Mononuclear cell (primary cell): ENCODE data around the gene CCDC185. TPM values are rescaled to one million over a fixed set of nuclear protein-coding genes. Genes with fewer than 3 reads are reported as not detected.

Experiments used
- H3K27me3 ChIP-seq: 2 replicates; pipeline ENCODE4 v1.6.0; 2011; ENCODE audit warnings: low read length, control low read depth; ENCODE audit not compliant: insufficient read depth
- H3K4me1 ChIP-seq: 2 replicates; pipeline ENCODE4 v1.5.1; 2011; ENCODE audit warnings: mild to moderate bottlenecking, low read length, control low read depth; ENCODE audit not compliant: insufficient read depth
- H3K4me3 ChIP-seq: 2 replicates; pipeline ENCODE4 v1.5.1; 2011; ENCODE audit warnings: mild to moderate bottlenecking, low read length, moderate library complexity
- H3K9me3 ChIP-seq: 2 replicates; pipeline ENCODE4 v1.5.1; 2011; ENCODE audit warnings: low read depth, mild to moderate bottlenecking, control low read depth, low read length
- total RNA-seq: library from RNA; depleted of rRNA; stranded (reverse); fragments of >200 nt; gene quantifications from one replicate; pipeline ENCODE4 v1.2.3, GENCODE V29; 2012

CCDC185 gene
- total RNA-seq, 1 donor, result not detected

- peaks cover 5% of the 10 kb centered on the region for H3K27me3 ChIP-seq
- H3K9me3 ChIP-seq, result no peaks in the 10 kb centered on the region
- no peaks in the 10 kb centered on the region for H3K4me1 ChIP-seq
- no peak overlapping the region for H3K4me3 ChIP-seq
These were observed 18.1 kb downstream of the CCDC185 start for GRCh38 chr1:223411309-223411708.

GRCh38 chr1:223411710-223412109 lies 18.5 kb downstream of the CCDC185 start:
- H3K4me3 ChIP-seq, result no peak overlapping the region
- peaks cover 5% of the 10 kb centered on the region for H3K27me3 ChIP-seq
- no peaks in the 10 kb centered on the region for H3K4me1 ChIP-seq
- H3K9me3 ChIP-seq, result no peaks in the 10 kb centered on the region

- Histone ChIP-seq H3K27me3 (peaks cover 5% of the 10 kb centered on the region), H3K4me1 (no peaks in the 10 kb centered on the region), H3K4me3 (no peak overlapping the region), H3K9me3 (no peaks in the 10 kb centered on the region)
These were observed 20.0 kb downstream of the CCDC185 start for GRCh38 chr1:223413216-223413615.

GRCh38 chr1:223417444-223417843 lies 24.2 kb downstream of the CCDC185 start:
- H3K4me3 ChIP-seq, result no peak overlapping the region
- no peaks in the 10 kb centered on the region for H3K9me3 ChIP-seq
- peaks cover 5% of the 10 kb centered on the region for H3K27me3 ChIP-seq
- no peaks in the 10 kb centered on the region for H3K4me1 ChIP-seq

- no peaks in the 10 kb centered on the region for H3K9me3 ChIP-seq
- no peaks in the 10 kb centered on the region for H3K4me1 ChIP-seq
- peaks cover 5% of the 10 kb centered on the region for H3K27me3 ChIP-seq
- H3K4me3 ChIP-seq, result no peak overlapping the region
These were observed 24.9 kb downstream of the CCDC185 start for GRCh38 chr1:223417903-223418663.

- H3K27me3 ChIP-seq, result peaks cover 1% of the 10 kb centered on the region
- H3K4me3 ChIP-seq, result no peak overlapping the region
- H3K4me1 ChIP-seq, result no peaks in the 10 kb centered on the region
- H3K9me3 ChIP-seq, result no peaks in the 10 kb centered on the region
These were observed 25.9 kb downstream of the CCDC185 start for GRCh38 chr1:223419115-223419514.

GRCh38 chr1:223419561-223419960 lies 26.3 kb downstream of the CCDC185 start:
- Histone ChIP-seq H3K9me3 (no peaks in the 10 kb centered on the region), H3K4me1 (no peaks in the 10 kb centered on the region), H3K4me3 (no peak overlapping the region), H3K27me3 (no peaks in the 10 kb centered on the region)

GRCh38 chr1:223421025-223421424 lies 27.8 kb downstream of the CCDC185 start:
- no peaks in the 10 kb centered on the region for H3K4me1 ChIP-seq
- no peak overlapping the region for H3K4me3 ChIP-seq
- no peaks in the 10 kb centered on the region for H3K27me3 ChIP-seq
- H3K9me3 ChIP-seq, result no peaks in the 10 kb centered on the region

- H3K4me3 ChIP-seq, result no peak overlapping the region
- no peaks in the 10 kb centered on the region for H3K27me3 ChIP-seq
- no peaks in the 10 kb centered on the region for H3K9me3 ChIP-seq
- no peaks in the 10 kb centered on the region for H3K4me1 ChIP-seq
These were observed 28.5 kb downstream of the CCDC185 start for GRCh38 chr1:223421676-223422075.

GRCh38 chr1:223422911-223423310 lies 29.7 kb downstream of the CCDC185 start:
- H3K9me3 ChIP-seq, result no peaks in the 10 kb centered on the region
- H3K4me3 ChIP-seq, result no peak overlapping the region
- no peaks in the 10 kb centered on the region for H3K4me1 ChIP-seq

GRCh38 chr1:223423641-223424233 lies 30.5 kb downstream of the CCDC185 start:
- H3K4me3 ChIP-seq, result no peak overlapping the region

More at GRCh38 chr1:223422911-223423310, 29.7 kb downstream of the CCDC185 start:
- no peaks in the 10 kb centered on the region for H3K27me3 ChIP-seq

GRCh38 chr1:223425550-223425949 lies 32.3 kb downstream of the CCDC185 start:
- Histone ChIP-seq H3K9me3 (no peaks in the 10 kb centered on the region), H3K27me3 (no peaks in the 10 kb centered on the region), H3K4me1 (no peaks in the 10 kb centered on the region), H3K4me3 (no peak overlapping the region)

More at GRCh38 chr1:223423641-223424233, 30.5 kb downstream of the CCDC185 start:
- H3K27me3 ChIP-seq, result no peaks in the 10 kb centered on the region
- no peaks in the 10 kb centered on the region for H3K9me3 ChIP-seq
- no peaks in the 10 kb centered on the region for H3K4me1 ChIP-seq

- H3K4me3 ChIP-seq, result no peak overlapping the region
- H3K4me1 ChIP-seq, result no peaks in the 10 kb centered on the region
- H3K27me3 ChIP-seq, result no peaks in the 10 kb centered on the region
- no peaks in the 10 kb centered on the region for H3K9me3 ChIP-seq
These were observed 33.7 kb downstream of the CCDC185 start for GRCh38 chr1:223426936-223427335.

GRCh38 chr1:223429313-223429731 lies 36.1 kb downstream of the CCDC185 start:
- Histone ChIP-seq H3K4me3 (no peak overlapping the region), H3K9me3 (no peaks in the 10 kb centered on the region), H3K4me1 (no peaks in the 10 kb centered on the region), H3K27me3 (no peaks in the 10 kb centered on the region)

- Histone ChIP-seq H3K27me3 (no peaks in the 10 kb centered on the region), H3K4me1 (no peaks in the 10 kb centered on the region), H3K9me3 (no peaks in the 10 kb centered on the region), H3K4me3 (no peak overlapping the region)
These were observed 36.6 kb downstream of the CCDC185 start for GRCh38 chr1:223429821-223430220.

GRCh38 chr1:223430236-223430635 lies 37.0 kb downstream of the CCDC185 start:
- H3K9me3 ChIP-seq, result no peaks in the 10 kb centered on the region
- no peaks in the 10 kb centered on the region for H3K4me1 ChIP-seq
- H3K4me3 ChIP-seq, result no peak overlapping the region
- no peaks in the 10 kb centered on the region for H3K27me3 ChIP-seq
